ENCODE data around the gene SBDS. TPM values are rescaled to one million over a fixed set of nuclear protein-coding genes. Genes with fewer than 3 reads are reported as not detected.
"Not testable (repeated sequence)": the region's sequence is repeated elsewhere in the genome, so short reads cannot be mapped to it uniquely, and the experiment has no call there.

The SBDS gene
- polyA plus RNA-seq, 1 donor (not counting 4 experiments of a cell fraction or from before 2014, with no cell fraction given) = 146 TPM

- Histone ChIP-seq H3K9me1 (ENCODE audit: control insufficient read depth, extremely low read depth, insufficient read depth, low read length) (no peaks in the 10 kb centered on the region), H3K27ac (ENCODE audit: control insufficient read depth, insufficient read depth, low read length) (peak overlapping the region; percentile 18), H3K4me1 (ENCODE audit: control insufficient read depth, extremely low read depth, insufficient read depth, low read length) (peaks cover 14% of the 10 kb centered on the region), H2AFZ (ENCODE audit: control insufficient read depth, low read length) (no peak overlapping the region), H3K4me3 (ENCODE audit: control insufficient read depth in 2 of 3, extremely low read depth in 1 of 3, insufficient read depth in 2 of 3, low read depth in 1 of 3, low read length in 3 of 3) (no peak overlapping the region), H3K9me3 (ENCODE audit: control insufficient read depth, low read depth, low read length) (no peaks in the 10 kb centered on the region), H3K4me2 (ENCODE audit: control insufficient read depth, extremely low read depth, insufficient read depth, low read depth, low read length) (peak overlapping the region; percentile 20), H3K27me3 (ENCODE audit: control insufficient read depth, extremely low read depth, insufficient read depth, low read length) (no peaks in the 10 kb centered on the region), H3K36me3 (ENCODE audit: control insufficient read depth in 2 of 2, extremely low read depth in 1 of 2, insufficient read depth in 2 of 2, low read length in 2 of 2) (peaks cover 0 to 5% of the 10 kb centered on the region in 2 experiments), H4K20me1 (ENCODE audit: control insufficient read depth, extremely low read depth, insufficient read depth, low read length) (no peaks in the 10 kb centered on the region), H3K79me2 (ENCODE audit: control insufficient read depth, insufficient read depth, low read length) (no peaks in the 10 kb centered on the region), H3K9ac (ENCODE audit: control insufficient read depth, extremely low read depth, insufficient read depth, low read length) (no peak overlapping the region)
- TF ChIP-seq EZH2 (IDR thresholded peaks at IDR 0.05; ENCODE audit: low read length) = no peak
- no peak for TF ChIP-seq CTCF (optimal IDR thresholded peaks at IDR 0.05 in 1 of 3, IDR thresholded peaks at IDR 0.05 in 1 of 3, conservative IDR thresholded peaks at IDR 0.05 in 1 of 3; ENCODE audit: extremely low read depth in 1 of 3, insufficient read depth in 2 of 3, low read length in 3 of 3)
- peak; percentile 78 for FAIRE-seq
- no peak for DNase-seq (ENCODE audit: low read depth, low spot score)
- dilution Hi-C loops (cut with MboI; ENCODE audit: extremely low pct_ligation_motif_present, low sequenced_read_pairs) = no loop called here
These were observed 24.4 kb upstream of the SBDS start for GRCh38 chr7:67019562-67020390.

GRCh38 chr7:67018940-67019339 is 23.6 kb upstream of the SBDS start:
- no peak overlapping the region for H3K27ac ChIP-seq (ENCODE audit: control insufficient read depth, insufficient read depth, low read length)
- H2AFZ ChIP-seq (ENCODE audit: control insufficient read depth, low read length) = no peak overlapping the region
- H3K4me2 ChIP-seq (ENCODE audit: control insufficient read depth, extremely low read depth, insufficient read depth, low read depth, low read length) = no peak overlapping the region
- no peaks in the 10 kb centered on the region for H3K79me2 ChIP-seq (ENCODE audit: control insufficient read depth, insufficient read depth, low read length)
- no peak for DNase-seq (ENCODE audit: low read depth, low spot score)
- TF ChIP-seq CTCF (optimal IDR thresholded peaks at IDR 0.05 in 1 of 3, IDR thresholded peaks at IDR 0.05 in 1 of 3, conservative IDR thresholded peaks at IDR 0.05 in 1 of 3; ENCODE audit: extremely low read depth in 1 of 3, insufficient read depth in 2 of 3, low read length in 3 of 3) = no peak
- TF ChIP-seq EZH2 (IDR thresholded peaks at IDR 0.05; ENCODE audit: low read length) = no peak
- no peak overlapping the region for H3K9ac ChIP-seq (ENCODE audit: control insufficient read depth, extremely low read depth, insufficient read depth, low read length)
- H3K4me3 ChIP-seq (ENCODE audit: control insufficient read depth in 2 of 3, extremely low read depth in 1 of 3, insufficient read depth in 2 of 3, low read depth in 1 of 3, low read length in 3 of 3) = no peak overlapping the region
- FAIRE-seq = no peak
- no peaks in the 10 kb centered on the region for H3K9me1 ChIP-seq (ENCODE audit: control insufficient read depth, extremely low read depth, insufficient read depth, low read length)
- dilution Hi-C loops (cut with MboI; ENCODE audit: extremely low pct_ligation_motif_present, low sequenced_read_pairs) = no loop called here
- H3K27me3 ChIP-seq (ENCODE audit: control insufficient read depth, extremely low read depth, insufficient read depth, low read length) = no peaks in the 10 kb centered on the region
- H3K9me3 ChIP-seq (ENCODE audit: control insufficient read depth, low read depth, low read length) = no peaks in the 10 kb centered on the region
- peaks cover 14% of the 10 kb centered on the region for H3K4me1 ChIP-seq (ENCODE audit: control insufficient read depth, extremely low read depth, insufficient read depth, low read length)
- H4K20me1 ChIP-seq (ENCODE audit: control insufficient read depth, extremely low read depth, insufficient read depth, low read length) = no peaks in the 10 kb centered on the region
- peaks cover 0 to 5% of the 10 kb centered on the region in 2 experiments for H3K36me3 ChIP-seq (ENCODE audit: control insufficient read depth in 2 of 2, extremely low read depth in 1 of 2, insufficient read depth in 2 of 2, low read length in 2 of 2)

- dilution Hi-C loops (cut with MboI; ENCODE audit: extremely low pct_ligation_motif_present, low sequenced_read_pairs); H3K36me3 ChIP-seq (ENCODE audit: control insufficient read depth in 2 of 2, extremely low read depth in 1 of 2, insufficient read depth in 2 of 2, low read length in 2 of 2); H3K4me3 ChIP-seq (ENCODE audit: control insufficient read depth in 2 of 3, extremely low read depth in 1 of 3, insufficient read depth in 2 of 3, low read depth in 1 of 3, low read length in 3 of 3); H3K4me2 ChIP-seq (ENCODE audit: control insufficient read depth, extremely low read depth, insufficient read depth, low read depth, low read length); FAIRE-seq; H3K9me3 ChIP-seq (ENCODE audit: control insufficient read depth, low read depth, low read length); H3K9ac ChIP-seq (ENCODE audit: control insufficient read depth, extremely low read depth, insufficient read depth, low read length); H3K27ac ChIP-seq (ENCODE audit: control insufficient read depth, insufficient read depth, low read length); H2AFZ ChIP-seq (ENCODE audit: control insufficient read depth, low read length); H3K9me1 ChIP-seq (ENCODE audit: control insufficient read depth, extremely low read depth, insufficient read depth, low read length); H3K27me3 ChIP-seq (ENCODE audit: control insufficient read depth, extremely low read depth, insufficient read depth, low read length); H3K79me2 ChIP-seq (ENCODE audit: control insufficient read depth, insufficient read depth, low read length); DNase-seq (ENCODE audit: low read depth, low spot score); H4K20me1 ChIP-seq (ENCODE audit: control insufficient read depth, extremely low read depth, insufficient read depth, low read length): not testable (repeated sequence)
- H3K4me1 ChIP-seq (ENCODE audit: control insufficient read depth, extremely low read depth, insufficient read depth, low read length) = peaks cover 14% of the 10 kb centered on the region
These were observed 22.6 kb upstream of the SBDS start for GRCh38 chr7:67017971-67018370.

All from keratinocyte (primary cell).